HepG2 (cell line): ENCODE data around the gene DSTN. TPM values are rescaled to one million over a fixed set of nuclear protein-coding genes. Genes with fewer than 3 reads are reported as not detected.
A peak's percentile ranks its signal among the peaks of the same experiment; 100 is the strongest.

Source experiments
- ATF4 ChIP-seq, 2 experiments: fragments of 450-650 bp in 1 of 2; sonication (generic) in 1 of 2; formaldehyde crosslinking; IDR thresholded peaks; 2 replicates each; pipeline versions ENCODE4 v1.5.0 to v1.8.0; 2020 to 2022; ENCODE audit warnings: mild to moderate bottlenecking in 1 of 2, missing genetic modification reagents in 1 of 2
- BRD4 ChIP-seq: sonication (generic); formaldehyde crosslinking; IDR thresholded peaks from 2 replicates; pipeline ENCODE4 v1.4.0; 2020; ENCODE audit warnings: missing genetic modification reagents
- E2F2 ChIP-seq: sonication (generic); formaldehyde crosslinking; IDR thresholded peaks from 2 replicates; pipeline ENCODE4 v1.4.0; 2020; ENCODE audit warnings: missing genetic modification reagents, borderline replicate concordance
- FOXM1 ChIP-seq: sonication (generic); formaldehyde crosslinking; IDR thresholded peaks from 2 replicates; pipeline ENCODE4 v1.5.0; 2020; ENCODE audit warnings: missing genetic modification reagents
- MAFF ChIP-seq: IDR thresholded peaks from 2 replicates; pipeline ENCODE4 v1.6.1; 2011; ENCODE audit warnings: low read depth, low read length, improper control_type of control experiment
- NFE2L1 ChIP-seq: sonication (generic); formaldehyde crosslinking; IDR thresholded peaks from 2 replicates; pipeline ENCODE4 v1.4.0; 2020; ENCODE audit warnings: missing genetic modification reagents, mild to moderate bottlenecking, borderline replicate concordance
- NFRKB ChIP-seq: fragments of 450-650 bp; IDR thresholded peaks from 2 replicates; pipeline ENCODE4 v1.6.1; 2017
- NR2F6 ChIP-seq, 2 experiments: IDR thresholded peaks; 2 replicates each; pipeline ENCODE4 v1.6.1; 2016; ENCODE audit warnings: antibody characterized with exemption in 1 of 2, mild to moderate bottlenecking in 1 of 2
- RAD51 ChIP-seq: fragments of 450-650 bp; IDR thresholded peaks from 2 replicates; pipeline ENCODE4 v1.6.1; 2016; ENCODE audit warnings: borderline replicate concordance
- REPIN1 ChIP-seq: sonication (generic); formaldehyde crosslinking; IDR thresholded peaks from 2 replicates; pipeline ENCODE4 v1.8.0; 2022; ENCODE audit warnings: missing genetic modification reagents, low read depth, mild to moderate bottlenecking, borderline replicate concordance
- SOX13 ChIP-seq, 3 experiments: fragments of 450-650 bp in 1 of 3; sonication (generic) in 1 of 3; formaldehyde crosslinking in 1 of 3; IDR thresholded peaks in 2 of 3; conservative IDR thresholded peaks in 1 of 3; 2 replicates each; pipeline versions ENCODE4 v1.5.0 to v1.6.1; 2016 to 2020; ENCODE audit warnings: antibody characterized with exemption in 1 of 3, mild to moderate bottlenecking in 1 of 3, missing compliant biosample characterization in 1 of 3, missing genetic modification reagents in 1 of 3, moderate library complexity in 1 of 3
- SP140L ChIP-seq: sonication (generic); formaldehyde crosslinking; IDR thresholded peaks from 2 replicates; pipeline ENCODE4 v1.4.0; 2020; ENCODE audit warnings: missing genetic modification reagents, borderline replicate concordance
- SP5 ChIP-seq: IDR thresholded peaks from 2 replicates; pipeline ENCODE4 v1.6.1; 2016; ENCODE audit warnings: low read depth, borderline replicate concordance
- TP53 ChIP-seq: sonication (generic); formaldehyde crosslinking; conservative IDR thresholded peaks from 2 replicates; pipeline ENCODE4 v1.4.0; 2020; ENCODE audit warnings: missing genetic modification reagents
- ZBTB20 ChIP-seq: sonication (generic); formaldehyde crosslinking; IDR thresholded peaks from 2 replicates; pipeline ENCODE4 v1.8.1; 2023; ENCODE audit warnings: missing genetic modification reagents, low read depth, mild to moderate bottlenecking, borderline replicate concordance
- ZNF205 ChIP-seq: IDR thresholded peaks from 2 replicates; pipeline ENCODE4 v1.6.1; 2018; ENCODE audit warnings: missing biosample characterization, missing genetic modification reagents
- ZNF549 ChIP-seq: sonication (generic); formaldehyde crosslinking; IDR thresholded peaks from 2 replicates; pipeline ENCODE4 v1.5.0; 2020; ENCODE audit warnings: missing genetic modification reagents
- ZNF605 ChIP-seq: sonication (generic); formaldehyde crosslinking; IDR thresholded peaks from 2 replicates; pipeline ENCODE4 v1.8.0; 2022; ENCODE audit warnings: mild to moderate bottlenecking, missing genetic modification reagents
- ZNF709 ChIP-seq: sonication (generic); formaldehyde crosslinking; IDR thresholded peaks from 2 replicates; pipeline ENCODE4 v1.5.0; 2020; ENCODE audit warnings: mild to moderate bottlenecking, missing genetic modification reagents
- ZNF761 ChIP-seq: sonication (generic); formaldehyde crosslinking; conservative IDR thresholded peaks from 2 replicates; pipeline ENCODE4 v1.4.0; 2020; ENCODE audit warnings: mild to moderate bottlenecking, missing genetic modification reagents
- ZNF891 ChIP-seq: sonication (generic); formaldehyde crosslinking; IDR thresholded peaks from 2 replicates; pipeline ENCODE4 v1.5.0; 2020; ENCODE audit warnings: mild to moderate bottlenecking, missing genetic modification reagents
- polyA plus RNA-seq, 8 experiments: library from polyadenylated mRNA; depleted of rRNA in 3 of 8; stranded (reverse) in 7 of 8; unstranded in 1 of 8; fragments of >200 nt; fragmentation: Illumina TruSeq in 4 of 8; extraction: Trizol in 4 of 8; gene quantifications; 2 replicates each; pipeline versions ENCODE4 v1.2.1 to v1.2.3, GENCODE V29; 2011 to 2016; ENCODE audit warnings: low read depth in 4 of 8, missing spikeins in 1 of 8, mixed read lengths in 1 of 8; ENCODE audit not compliant: insufficient read depth in 1 of 8
- total RNA-seq, 5 experiments: library from RNA; depleted of rRNA; stranded (reverse); fragments of >200 nt; fragmentation: Illumina TruSeq; extraction: Trizol; gene quantifications; 2 replicates each; pipeline ENCODE4 v1.2.3, GENCODE V29; 2016; ENCODE audit warnings: low read depth in 1 of 5
- TF ChIP-seq, protein P1 (sequence below): sonication (generic); formaldehyde crosslinking; conservative IDR thresholded peaks from 2 replicates; pipeline ENCODE4 v1.4.0; 2020; ENCODE audit warnings: mild to moderate bottlenecking, missing genetic modification reagents, moderate library complexity

DSTN gene
- total and polyA plus RNA-seq, 2 of the 13 experiments (the other 11 are each of a cell fraction or from before 2014, with no cell fraction given) = 27.6 to 106 TPM

GRCh38 chr20:17605131-17605660, 35.3 kb downstream of the DSTN start (continued):
- TF ChIP-seq, protein P1, sequence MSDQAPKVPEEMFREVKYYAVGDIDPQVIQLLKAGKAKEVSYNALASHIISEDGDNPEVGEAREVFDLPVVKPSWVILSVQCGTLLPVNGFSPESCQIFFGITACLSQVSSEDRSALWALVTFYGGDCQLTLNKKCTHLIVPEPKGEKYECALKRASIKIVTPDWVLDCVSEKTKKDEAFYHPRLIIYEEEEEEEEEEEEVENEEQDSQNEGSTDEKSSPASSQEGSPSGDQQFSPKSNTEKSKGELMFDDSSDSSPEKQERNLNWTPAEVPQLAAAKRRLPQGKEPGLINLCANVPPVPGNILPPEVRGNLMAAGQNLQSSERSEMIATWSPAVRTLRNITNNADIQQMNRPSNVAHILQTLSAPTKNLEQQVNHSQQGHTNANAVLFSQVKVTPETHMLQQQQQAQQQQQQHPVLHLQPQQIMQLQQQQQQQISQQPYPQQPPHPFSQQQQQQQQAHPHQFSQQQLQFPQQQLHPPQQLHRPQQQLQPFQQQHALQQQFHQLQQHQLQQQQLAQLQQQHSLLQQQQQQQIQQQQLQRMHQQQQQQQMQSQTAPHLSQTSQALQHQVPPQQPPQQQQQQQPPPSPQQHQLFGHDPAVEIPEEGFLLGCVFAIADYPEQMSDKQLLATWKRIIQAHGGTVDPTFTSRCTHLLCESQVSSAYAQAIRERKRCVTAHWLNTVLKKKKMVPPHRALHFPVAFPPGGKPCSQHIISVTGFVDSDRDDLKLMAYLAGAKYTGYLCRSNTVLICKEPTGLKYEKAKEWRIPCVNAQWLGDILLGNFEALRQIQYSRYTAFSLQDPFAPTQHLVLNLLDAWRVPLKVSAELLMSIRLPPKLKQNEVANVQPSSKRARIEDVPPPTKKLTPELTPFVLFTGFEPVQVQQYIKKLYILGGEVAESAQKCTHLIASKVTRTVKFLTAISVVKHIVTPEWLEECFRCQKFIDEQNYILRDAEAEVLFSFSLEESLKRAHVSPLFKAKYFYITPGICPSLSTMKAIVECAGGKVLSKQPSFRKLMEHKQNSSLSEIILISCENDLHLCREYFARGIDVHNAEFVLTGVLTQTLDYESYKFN = peak; percentile 83
- TF ChIP-seq ZNF761 (CRISPR knock-in tag) (no peak), ZNF891 (CRISPR knock-in tag) (no peak; the same call in 1 of the 2 replicates), E2F2 (CRISPR knock-in tag) (no peak), NR2F6 (IDR thresholded peaks at IDR 0.05) (peak; percentile 95), NR2F6 (CRISPR knock-in tag; IDR thresholded peaks at IDR 0.05) (peak; percentile 96), ZNF709 (CRISPR knock-in tag) (no peak), REPIN1 (CRISPR knock-in tag) (no peak), SP140L (CRISPR knock-in tag) (no peak), ZNF205 (CRISPR knock-in tag) (peak; percentile 45; the same call in 1 of the 2 replicates), ATF4 (CRISPR knock-in tag; IDR thresholded peaks at IDR 0.05) (no peak), ZNF549 (CRISPR knock-in tag) (no peak), SP5 (no peak), ZNF605 (CRISPR knock-in tag) (peak; percentile 63), NFE2L1 (CRISPR knock-in tag) (no peak), MAFF (peak; percentile 35; the same call in 1 of the 2 replicates), BRD4 (CRISPR knock-in tag) (no peak), NFRKB (no peak), TP53 (CRISPR knock-in tag) (no peak), ZBTB20 (0 out of 2 replicates have a peak, but pooled peaks have one; percentile 53), SOX13 (IDR thresholded peaks at IDR 0.05) (no peak), SOX13 (CRISPR knock-in tag; conservative IDR thresholded peaks at IDR 0.05 in 1 of 2, IDR thresholded peaks at IDR 0.05 in 1 of 2) (peak; percentile 52 to 73; a peak in 3 of 4 replicates), RAD51 (no peak), FOXM1 (no peak)
